Bronchial epithelial cell (primary cell): ENCODE results near the gene CCDC106. TPM values are rescaled to one million over a fixed set of nuclear protein-coding genes. Genes with fewer than 3 reads are reported as not detected.

Experiments
- DNase-seq: peaks from one replicate; pipeline ENCODE4 v3.0.0-alpha.2; 2010; ENCODE audit warnings: low read depth
- FAIRE-seq: peaks from 2 replicates; lab custom pipeline; 2011; peaks lifted over from hg19 to GRCh38; lab: Jason Lieb, UNC
- H3K27me3 ChIP-seq: 2 replicates; pipeline ENCODE4 v1.5.1; 2011; ENCODE audit warnings: low read length; ENCODE audit not compliant: control insufficient read depth, insufficient read depth
- H3K36me3 ChIP-seq: 2 replicates; pipeline ENCODE4 v1.5.1; 2011; ENCODE audit warnings: low read length; ENCODE audit not compliant: control insufficient read depth, insufficient read depth
- H3K4me3 ChIP-seq: 2 replicates; pipeline ENCODE4 v1.5.1; 2011; ENCODE audit warnings: mild to moderate bottlenecking, low read depth, low read length, control low read depth
- CTCF ChIP-seq: IDR thresholded peaks from 2 replicates; pipeline ENCODE4 v1.5.1; 2011; ENCODE audit warnings: mild to moderate bottlenecking, moderate library complexity, low read length, control low read depth, inconsistent platforms; ENCODE audit not compliant: insufficient read depth, severe bottlenecking
- total RNA-seq: library from RNA; depleted of rRNA; stranded (reverse); fragments of >200 nt; gene quantifications from 2 replicates; pipeline ENCODE4 v1.2.1, GENCODE V29; 2014

The CCDC106 gene
- total RNA-seq, 1 donor from 2014 or later: 2.9 TPM

DNA sequence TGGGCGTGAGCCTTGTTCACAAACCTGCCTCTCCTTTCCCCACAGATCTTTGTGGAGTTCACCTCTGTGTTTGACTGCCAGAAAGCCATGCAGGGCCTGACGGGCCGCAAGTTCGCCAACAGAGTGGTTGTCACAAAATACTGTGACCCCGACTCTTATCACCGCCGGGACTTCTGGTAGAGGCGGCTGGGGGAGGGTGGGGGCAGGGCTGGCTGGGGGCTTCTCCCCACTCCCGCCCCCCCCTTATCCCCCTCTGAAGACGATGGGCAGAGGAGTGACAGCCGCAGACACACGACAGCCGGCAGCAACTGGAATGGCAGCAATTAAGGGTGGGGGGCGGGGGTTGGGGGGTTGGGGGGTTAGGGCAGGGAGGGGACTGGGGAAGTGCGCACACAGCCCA, 25.9 kb downstream of the CCDC106 start:
- no peak overlapping the region for H3K4me3 ChIP-seq

DNA sequence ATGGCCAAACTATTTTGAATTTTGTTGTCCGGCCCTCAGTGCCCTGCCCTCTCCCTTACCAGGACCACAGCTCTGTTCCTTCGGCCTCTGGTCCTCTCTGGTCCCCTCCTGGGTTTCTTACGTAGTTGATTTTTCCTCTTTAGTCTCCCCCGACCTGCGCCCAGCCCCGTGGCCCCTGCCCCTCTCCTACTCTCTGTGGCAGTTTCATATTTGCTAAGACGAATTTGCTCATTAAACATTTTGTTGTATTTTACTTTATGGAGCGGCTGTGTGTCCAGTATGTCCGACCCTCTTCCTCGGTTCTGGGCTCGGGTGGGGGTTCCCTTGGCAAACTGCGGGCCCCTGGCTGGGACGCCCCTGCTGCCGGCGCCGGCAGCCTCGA, 26.4 kb downstream of the CCDC106 start:
- no peak for DNase-seq
- Histone ChIP-seq H3K36me3 (peaks cover 30% of the 10 kb centered on the region), H3K27me3 (no peaks in the 10 kb centered on the region), H3K4me3 (peak overlapping the region; percentile 79)
- no peak for TF ChIP-seq CTCF
- no peak for FAIRE-seq

More for the DNA sequence above, 25.9 kb downstream of the CCDC106 start:
- no peak for TF ChIP-seq CTCF
- H3K27me3 ChIP-seq: no peaks in the 10 kb centered on the region
- H3K36me3 ChIP-seq: peaks cover 30% of the 10 kb centered on the region
- no peak for FAIRE-seq
- DNase-seq: no peak

DNA sequence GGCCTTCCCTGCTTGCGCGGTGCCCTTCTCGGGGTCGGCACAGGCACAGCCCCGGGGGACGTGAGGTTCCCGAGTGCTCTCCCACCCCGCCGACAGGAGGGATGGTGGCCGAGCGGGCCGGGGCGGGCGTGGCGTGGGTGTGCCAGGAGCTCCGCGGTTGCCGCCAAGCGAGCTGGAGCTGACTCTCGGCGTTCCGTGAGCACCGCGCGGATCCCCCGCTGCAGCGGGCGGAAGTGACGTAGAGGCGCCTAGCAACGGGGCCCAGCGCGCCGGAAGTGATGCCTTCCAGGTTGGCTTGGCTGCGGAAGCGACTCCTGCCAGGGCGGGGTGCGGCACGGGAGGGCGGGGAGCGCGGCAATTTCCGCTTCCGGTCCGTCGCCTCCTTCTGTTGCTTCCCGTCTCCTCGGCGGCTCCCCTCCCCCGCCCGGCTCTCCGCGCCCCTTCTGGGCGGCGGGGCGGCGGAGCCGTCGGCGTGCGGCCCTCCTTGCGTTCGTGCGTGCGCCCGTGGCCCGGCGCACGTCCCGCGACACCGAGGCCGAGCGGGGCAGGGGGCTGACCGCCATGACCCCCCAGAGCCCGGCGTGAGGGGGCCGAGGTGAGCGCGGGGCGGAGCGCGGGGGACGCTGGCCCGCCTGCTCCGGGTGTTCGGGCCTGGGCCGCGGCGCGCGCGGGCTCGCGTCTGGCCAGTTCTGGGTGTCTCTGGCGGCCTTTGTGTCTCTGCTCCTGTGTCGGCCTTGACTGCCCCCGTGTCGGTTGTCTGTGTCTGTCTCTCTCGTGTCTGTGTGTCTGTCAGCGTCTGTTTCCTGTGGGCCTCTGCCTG, 27.0 kb downstream of the CCDC106 start, which contains the start of gene EPN1:
TSS of gene EPN1 (plus strand) at position 386 of the 820 bp plus-strand sequence. CDS start 3,402 bp downstream, outside the sequence.
- no peak for FAIRE-seq
- TF ChIP-seq CTCF: no peak

DNA sequence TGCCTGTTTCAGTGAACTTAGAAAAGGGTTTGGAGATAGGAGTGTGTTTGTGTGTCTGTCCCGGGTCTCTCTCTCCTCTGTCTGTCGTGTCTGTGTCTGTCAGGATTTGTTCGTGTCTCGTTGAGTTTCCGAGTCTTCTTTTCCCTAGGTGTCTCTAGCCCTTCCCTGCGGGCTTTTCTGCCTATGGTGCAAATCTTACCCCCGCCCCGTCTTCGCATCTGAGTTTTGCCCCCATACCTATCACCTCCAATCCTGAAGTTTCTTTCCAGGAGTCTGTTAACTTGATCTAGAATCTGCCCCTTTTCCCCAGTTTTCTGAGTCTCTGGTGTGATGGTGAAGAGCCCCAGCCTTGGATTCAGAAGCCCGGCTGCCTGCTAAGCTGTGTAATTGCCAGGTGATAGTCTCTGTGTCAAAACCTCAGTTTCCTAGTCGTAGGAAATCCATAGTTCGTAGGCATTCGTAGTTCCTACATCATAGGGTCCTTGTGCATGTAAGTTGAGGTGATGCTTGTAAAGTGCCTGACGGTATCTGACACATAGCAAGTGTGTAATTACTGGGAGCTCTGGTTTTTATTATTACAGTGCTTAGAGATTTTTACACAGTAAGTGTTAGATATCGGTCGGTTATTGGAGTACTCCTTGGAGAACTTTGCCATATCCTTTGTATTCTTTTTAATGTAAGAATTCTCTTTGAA, 27.8 kb downstream of the CCDC106 start:
- Histone ChIP-seq H3K36me3 (peaks cover 21% of the 10 kb centered on the region), H3K4me3 (peak overlapping the region; percentile 79), H3K27me3 (no peaks in the 10 kb centered on the region)
- DNase-seq (peak; percentile 4), FAIRE-seq (no peak)
- TF ChIP-seq CTCF: no peak

More for the DNA sequence above, 27.0 kb downstream of the CCDC106 start, which contains the start of gene EPN1:
- Histone ChIP-seq H3K4me3 (peak within 1 kb of the TSS; percentile 79), H3K27me3 (no peaks in the 10 kb centered on the region), H3K36me3 (peaks cover 25% of the 10 kb centered on the region)
- DNase-seq: peak; percentile 86

GRCh38 chr19:55676383-55676782, 28.4 kb downstream of the CCDC106 start:
- TF ChIP-seq CTCF: peak; percentile 9
- H3K36me3 ChIP-seq: peaks cover 22% of the 10 kb centered on the region
- H3K27me3 ChIP-seq: no peaks in the 10 kb centered on the region
- peak overlapping the region; percentile 79 for H3K4me3 ChIP-seq
- peak; percentile 30 for DNase-seq
- no peak for FAIRE-seq
